KOPT-K1 (cell line): ENCODE data around the gene FKBP1B.
"Not testable (repeated sequence)": the region's sequence is repeated elsewhere in the genome, so short reads cannot be mapped to it uniquely, and the experiment has no call there.

Experiments
- H3K27ac ChIP-seq: fragments of 200-600 bp; sonication (generic); 2 replicates; pipeline ENCODE4 v1.5.1; 2016; ENCODE audit warnings: antibody characterized with exemption, mild to moderate bottlenecking, low read depth, low read length; ENCODE audit not compliant: poor library complexity, severe bottlenecking
- H3K36me3 ChIP-seq: fragments of 200-600 bp; sonication (generic); 2 replicates; pipeline ENCODE4 v1.5.1; 2017; ENCODE audit warnings: antibody characterized with exemption, mild to moderate bottlenecking, low read length, moderate library complexity; ENCODE audit not compliant: insufficient read depth
- H3K9me3 ChIP-seq: fragments of 200-600 bp; sonication (generic); 2 replicates; pipeline ENCODE4 v1.5.1; 2017; ENCODE audit warnings: antibody characterized with exemption, low read length, mild to moderate bottlenecking; ENCODE audit not compliant: insufficient read depth, poor library complexity, severe bottlenecking

The FKBP1B gene

DNA sequence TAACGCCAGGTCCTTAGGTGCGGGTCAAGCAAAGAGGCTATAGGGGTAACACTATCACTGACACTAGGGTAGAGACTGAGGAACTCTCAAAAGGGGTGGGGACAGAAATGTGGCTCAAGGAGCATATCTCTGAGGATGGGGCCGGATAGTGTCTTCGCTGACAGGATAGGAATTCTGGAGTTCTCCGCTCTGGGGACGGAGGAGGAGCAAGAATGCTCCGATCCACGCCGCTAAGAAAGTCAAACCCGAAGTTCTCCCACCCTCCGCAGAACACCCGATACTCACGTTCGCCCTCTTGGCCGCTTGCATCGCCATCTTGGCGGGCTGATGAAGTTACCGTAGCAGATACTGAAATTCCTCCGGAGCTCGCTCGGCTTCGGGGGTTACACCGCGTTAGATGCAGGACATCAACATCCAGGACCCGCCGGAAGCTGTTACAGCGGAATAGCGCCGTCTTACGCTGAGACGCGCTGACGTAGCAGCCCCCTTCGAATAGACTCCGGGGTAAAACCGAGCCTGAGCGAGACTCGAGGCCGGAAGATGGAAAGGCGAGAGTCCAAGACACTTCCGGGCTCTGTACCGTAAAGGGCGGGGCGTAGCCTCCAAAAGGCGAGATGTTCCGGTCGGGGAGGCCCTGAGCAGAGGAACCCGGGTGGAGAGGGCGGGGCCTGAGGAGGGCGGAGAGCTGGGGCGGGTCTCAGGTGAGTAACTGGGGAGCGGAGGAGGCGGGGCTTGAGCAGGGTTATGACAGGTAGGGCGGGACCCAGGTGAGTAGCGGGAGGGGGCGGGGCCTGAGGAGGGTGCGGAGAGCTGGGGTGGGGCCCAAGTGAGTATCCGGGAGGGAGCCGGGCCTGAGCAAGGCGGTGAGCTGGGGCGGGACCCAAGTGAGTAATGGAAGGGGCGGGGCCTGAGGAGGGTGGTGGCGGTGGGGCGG lies 26.6 kb downstream of the FKBP1B start, which contains the start of gene SF3B6:
Gene SF3B6, minus strand, starts transcription at position 412 of the 934 bp plus-strand sequence. Its CDS starts 97 bp downstream, at position 315.
- H3K36me3 ChIP-seq = peaks cover 36% of the 10 kb centered on the region

DNA sequence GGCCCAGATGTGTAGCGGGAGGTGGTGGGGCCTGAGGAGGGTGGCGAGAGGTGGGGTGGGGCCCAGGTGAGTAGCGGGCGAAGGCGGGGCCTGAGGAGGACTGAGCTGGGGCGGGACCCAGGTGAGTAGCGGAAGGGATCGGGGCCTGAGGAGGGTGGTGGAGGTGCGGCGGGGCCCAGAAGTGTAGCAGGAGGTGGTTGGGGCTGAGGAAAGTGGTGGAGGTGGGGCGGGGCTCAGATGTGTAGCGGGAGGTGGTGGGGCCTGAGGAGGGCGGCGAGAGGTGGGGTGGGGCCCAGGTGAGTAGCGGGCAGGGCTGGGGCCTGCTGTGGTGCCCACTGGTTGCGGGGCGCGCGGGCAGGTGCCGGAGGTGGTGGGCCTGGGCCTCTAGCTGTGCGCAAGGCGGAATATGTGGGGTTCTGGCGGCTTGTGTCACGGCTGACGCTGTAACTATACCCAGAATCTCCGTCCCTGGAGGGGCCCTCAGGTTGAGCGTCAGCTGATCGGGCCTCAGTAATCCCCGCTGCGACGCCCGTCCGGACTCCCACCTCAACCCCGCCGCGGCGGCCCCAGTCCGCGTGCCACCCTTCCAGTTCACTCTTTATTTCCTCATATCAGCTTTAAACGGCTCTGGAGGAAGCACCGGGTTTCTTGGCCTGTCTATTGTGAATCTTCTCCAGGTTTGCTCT lies 27.5 kb downstream of the FKBP1B start:
- Histone ChIP-seq H3K9me3 (no peaks in the 10 kb centered on the region), H3K27ac (peak overlapping the region; percentile 71), H3K36me3 (peaks cover 28% of the 10 kb centered on the region)

More for the DNA sequence above, 26.6 kb downstream of the FKBP1B start, which contains the start of gene SF3B6:
- Histone ChIP-seq H3K27ac (peak within 1 kb of the TSS; percentile 71), H3K9me3 (no peaks in the 10 kb centered on the region)

DNA sequence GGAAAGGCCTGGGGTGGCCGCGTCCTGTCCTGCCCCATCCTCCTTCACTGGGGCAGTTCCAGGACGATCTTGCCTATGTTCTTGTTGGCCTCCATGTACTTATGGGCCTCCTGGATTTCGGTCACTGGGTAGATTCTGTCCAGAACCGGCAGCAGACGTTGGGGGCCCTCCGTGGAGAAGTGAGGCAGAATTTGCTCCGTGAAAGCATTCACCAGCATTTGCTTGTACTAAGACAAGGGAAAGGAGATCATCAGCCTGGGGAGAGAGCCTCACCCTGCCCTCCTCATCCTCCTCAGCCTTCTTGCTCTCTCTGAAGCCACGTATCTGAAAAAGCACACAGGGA lies 28.0 kb downstream of the FKBP1B start:
- Histone ChIP-seq H3K9me3 (no peaks in the 10 kb centered on the region), H3K27ac (peak overlapping the region; percentile 71), H3K36me3 (peaks cover 23% of the 10 kb centered on the region)

DNA sequence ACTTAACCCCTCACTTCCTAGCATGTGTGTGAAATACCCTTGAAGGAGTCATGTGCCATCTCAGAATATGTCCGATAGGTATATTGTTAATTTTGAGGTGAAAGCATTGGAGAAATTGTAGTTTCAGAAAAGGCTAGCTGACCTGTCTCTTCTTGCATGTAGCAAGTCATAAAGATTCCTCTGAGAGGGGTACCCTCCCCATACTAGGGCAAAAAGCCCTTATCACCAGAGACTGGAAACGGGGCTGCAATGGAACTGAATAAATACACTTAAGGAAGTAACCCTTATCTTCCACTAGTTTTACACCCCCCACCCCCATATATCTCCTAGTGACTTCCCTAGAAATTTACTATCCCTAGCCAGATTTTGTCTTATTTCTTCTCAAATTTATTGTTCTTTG lies 28.3 kb downstream of the FKBP1B start:
- Histone ChIP-seq H3K36me3 (peaks cover 19% of the 10 kb centered on the region), H3K9me3 (no peaks in the 10 kb centered on the region), H3K27ac (no peak overlapping the region)

DNA sequence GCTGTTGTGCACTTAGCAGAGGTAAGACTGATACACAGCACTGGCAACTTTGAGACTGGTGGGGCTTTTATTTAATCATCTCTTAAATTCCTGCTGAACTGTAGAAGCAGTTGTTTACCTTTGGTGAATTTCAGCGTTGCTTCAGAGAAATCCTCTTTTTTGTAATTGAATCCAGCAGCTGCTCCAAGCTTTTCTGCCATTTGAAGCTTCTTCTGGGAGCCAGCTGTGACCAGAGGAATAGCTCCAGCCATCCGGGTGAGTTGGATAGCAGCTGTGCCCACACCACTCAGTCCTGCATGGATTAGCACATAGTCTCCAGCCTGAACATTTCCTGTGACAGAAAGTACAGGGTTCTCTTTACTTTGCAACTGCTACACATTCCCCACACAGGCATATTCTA lies 31.2 kb downstream of the FKBP1B start:
- no peaks in the 10 kb centered on the region for H3K36me3 ChIP-seq
- no peaks in the 10 kb centered on the region for H3K9me3 ChIP-seq
- no peak overlapping the region for H3K27ac ChIP-seq

DNA sequence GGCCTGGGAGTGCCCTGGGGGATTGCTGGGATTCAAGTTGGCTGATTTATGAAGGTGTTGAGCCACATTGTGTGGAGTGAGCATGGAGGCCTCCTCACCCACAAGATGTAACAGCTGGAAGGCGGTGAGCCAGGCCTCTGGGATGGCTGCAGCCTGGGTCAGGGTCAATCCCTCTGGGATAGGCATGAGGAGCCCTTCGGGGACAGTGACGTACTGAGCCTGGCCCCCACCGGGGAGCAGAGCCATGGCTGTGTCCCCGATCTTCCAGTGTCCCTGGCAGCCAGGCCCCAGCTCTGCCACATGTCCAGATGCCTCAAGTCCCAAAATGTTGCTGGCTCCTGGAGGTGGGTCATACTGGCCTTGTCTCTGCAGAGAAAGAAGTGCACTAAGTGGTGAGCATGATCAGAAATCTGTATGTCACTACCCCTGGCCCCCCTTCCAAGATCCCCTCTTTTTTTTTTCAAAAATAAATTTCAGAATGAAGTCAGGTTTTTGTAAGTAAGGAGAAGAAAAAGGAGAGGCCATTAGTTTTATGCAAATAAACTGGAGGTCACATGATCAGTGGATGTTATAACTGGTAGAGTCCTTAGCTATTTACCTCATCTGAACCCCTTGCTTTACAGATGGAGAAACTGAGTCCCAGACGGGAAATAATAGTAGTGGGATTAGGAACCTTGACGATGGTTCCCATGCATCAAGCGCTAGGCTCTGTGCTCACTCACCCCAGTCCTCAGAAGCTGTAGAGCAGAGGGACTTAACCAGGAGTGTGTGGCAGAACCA lies 33.4 kb downstream of the FKBP1B start:
- Histone ChIP-seq H3K36me3 (no peaks in the 10 kb centered on the region), H3K27ac (peak overlapping the region; percentile 62), H3K9me3 (no peaks in the 10 kb centered on the region)

DNA sequence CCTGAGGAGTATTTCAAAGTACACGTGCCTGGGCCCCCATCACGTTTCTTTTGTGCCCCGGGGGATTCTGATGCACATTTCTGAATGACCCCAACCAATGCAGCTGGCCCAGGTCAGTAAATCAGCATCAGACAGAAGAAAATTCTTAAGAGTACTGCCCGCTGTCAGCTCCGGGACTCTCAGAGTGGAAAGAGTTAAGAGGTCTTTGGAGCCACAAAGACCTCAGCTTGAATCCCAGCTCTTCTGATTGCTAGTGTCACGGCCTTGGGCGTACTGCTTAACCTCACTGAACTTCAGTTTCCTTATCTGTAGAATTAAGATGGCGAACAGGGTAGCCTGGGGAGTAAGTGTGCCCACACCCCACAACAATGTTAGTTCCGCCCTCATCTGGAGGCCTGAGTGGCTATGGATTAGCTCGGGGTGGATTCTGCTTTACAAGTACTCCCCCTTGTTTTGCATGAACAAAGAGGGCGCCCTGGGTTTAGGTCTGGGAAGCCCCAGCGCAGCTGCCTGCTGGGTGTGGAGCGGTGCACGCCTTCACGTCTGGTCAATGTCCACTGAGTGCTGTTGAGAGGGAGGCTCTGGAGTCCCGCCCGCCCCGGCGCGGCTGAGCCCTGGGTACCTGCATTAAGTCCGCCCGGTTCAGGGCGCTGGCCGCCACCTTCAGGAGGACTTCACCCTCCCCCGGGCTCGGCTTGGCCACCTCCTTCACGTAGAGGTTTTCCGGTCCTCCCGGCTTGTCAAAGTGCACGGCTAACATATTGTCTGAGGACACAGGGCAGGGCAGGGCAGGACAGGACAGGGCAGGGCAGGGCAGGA lies 34.2 kb downstream of the FKBP1B start:
- H3K27ac ChIP-seq = peak overlapping the region; percentile 62
- H3K36me3 ChIP-seq = no peaks in the 10 kb centered on the region
- H3K9me3 ChIP-seq = no peaks in the 10 kb centered on the region

DNA sequence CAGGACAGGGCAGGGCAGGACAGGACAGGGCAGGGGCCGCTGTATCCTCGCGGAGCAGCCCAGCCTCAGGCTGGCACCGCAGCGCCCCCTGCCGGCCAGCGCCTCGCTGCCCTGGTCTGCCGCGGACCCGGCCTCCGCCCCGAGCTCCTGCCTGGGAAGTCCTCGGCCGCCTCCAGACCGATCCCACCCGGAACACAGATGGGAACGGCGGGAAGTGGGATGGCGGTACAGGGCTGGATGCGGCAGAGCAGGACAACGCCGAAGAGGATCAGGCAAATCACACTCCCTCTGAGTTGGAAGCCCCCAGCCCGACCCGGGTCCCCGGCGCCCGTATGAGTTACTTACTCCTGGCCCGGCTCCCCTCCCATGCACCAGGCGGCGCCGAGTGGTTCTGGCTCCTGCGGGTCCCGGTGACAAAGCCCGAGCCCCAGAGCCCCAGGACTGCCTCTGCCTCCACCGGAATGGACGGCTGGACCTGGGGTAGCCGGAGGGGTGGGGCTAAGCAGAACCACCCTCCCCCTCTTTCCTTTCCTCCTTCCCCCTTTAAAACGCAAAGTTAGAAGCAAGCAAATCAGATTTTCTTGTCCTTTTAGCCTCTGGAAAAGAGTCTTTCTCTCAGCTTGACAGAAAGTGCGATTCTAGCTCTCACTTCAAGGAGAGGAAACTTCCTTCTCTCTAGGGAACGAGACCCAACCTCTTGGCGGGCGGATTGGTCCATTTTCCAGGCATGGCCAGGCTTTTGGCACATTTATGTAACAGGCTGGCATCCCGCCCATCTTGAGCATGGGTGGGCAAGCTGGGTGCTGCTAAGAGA lies 35.1 kb downstream of the FKBP1B start, which contains the start of gene TP53I3:
Gene TP53I3, minus strand, starts transcription at position 449 of the 814 bp plus-strand sequence. CDS start 508 bp downstream, outside the sequence.
- no peaks in the 10 kb centered on the region for H3K9me3 ChIP-seq
- H3K27ac ChIP-seq = peak within 1 kb of the TSS; percentile 62
- H3K36me3 ChIP-seq = no peaks in the 10 kb centered on the region

DNA sequence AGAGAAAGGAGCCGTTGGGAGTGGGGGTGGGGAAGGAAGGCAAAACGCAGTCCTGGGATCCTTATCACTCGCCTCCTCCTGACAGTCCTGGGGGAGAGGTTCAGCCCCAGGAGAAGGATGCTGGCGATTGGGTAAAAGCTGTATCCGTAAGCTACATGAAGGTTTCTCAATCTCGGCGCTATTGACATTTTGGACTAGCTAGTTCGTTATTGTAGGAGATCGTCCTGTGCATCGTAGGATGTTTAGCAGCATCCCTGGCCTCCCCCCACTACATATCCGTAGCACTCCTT lies 35.6 kb downstream of the FKBP1B start:
- Histone ChIP-seq H3K9me3 (no peaks in the 10 kb centered on the region), H3K36me3 (no peaks in the 10 kb centered on the region), H3K27ac (peak overlapping the region; percentile 62)

DNA sequence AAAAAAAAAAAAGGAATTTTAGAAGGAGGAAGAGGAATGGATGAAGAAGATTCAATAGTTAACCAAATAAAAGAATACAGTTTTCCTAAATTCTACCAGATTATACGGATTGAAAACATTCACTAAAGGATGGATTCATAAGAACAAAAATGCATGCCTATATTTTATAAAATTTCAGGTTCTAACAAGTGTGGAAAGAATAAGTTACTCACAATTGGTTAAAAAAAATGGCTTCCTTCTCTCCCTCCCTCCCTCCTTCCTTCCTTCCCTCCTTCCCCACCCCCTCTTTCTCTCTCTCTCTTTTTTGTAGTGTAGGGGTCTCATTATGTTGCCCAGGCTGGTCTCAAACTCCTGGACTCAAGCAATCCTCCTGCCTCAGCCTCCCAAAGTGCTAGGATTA lies 36.7 kb downstream of the FKBP1B start:
- Histone ChIP-seq H3K27ac (no peak overlapping the region), H3K9me3 (no peaks in the 10 kb centered on the region), H3K36me3 (no peaks in the 10 kb centered on the region)

DNA sequence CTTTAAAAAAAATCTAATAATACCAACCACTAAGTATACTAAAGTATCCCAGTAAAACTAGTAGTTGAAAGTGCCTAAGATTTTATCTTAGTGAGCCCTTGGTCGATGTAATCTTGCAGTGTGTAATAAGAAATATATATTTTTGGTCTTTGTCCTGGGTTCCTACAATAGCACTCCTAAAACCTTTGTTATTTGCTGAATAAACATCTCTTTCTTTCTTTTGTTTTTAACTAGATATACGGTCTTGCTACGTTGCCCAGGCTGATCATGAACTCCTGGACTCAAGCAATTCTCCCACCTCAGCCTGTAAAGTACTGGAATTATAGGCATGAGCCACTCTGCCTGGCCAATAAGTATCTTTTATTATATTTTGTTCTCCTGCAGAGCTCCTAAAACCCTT lies 37.5 kb downstream of the FKBP1B start:
- H3K27ac ChIP-seq = no peak overlapping the region
- no peaks in the 10 kb centered on the region for H3K36me3 ChIP-seq
- H3K9me3 ChIP-seq = no peaks in the 10 kb centered on the region

DNA sequence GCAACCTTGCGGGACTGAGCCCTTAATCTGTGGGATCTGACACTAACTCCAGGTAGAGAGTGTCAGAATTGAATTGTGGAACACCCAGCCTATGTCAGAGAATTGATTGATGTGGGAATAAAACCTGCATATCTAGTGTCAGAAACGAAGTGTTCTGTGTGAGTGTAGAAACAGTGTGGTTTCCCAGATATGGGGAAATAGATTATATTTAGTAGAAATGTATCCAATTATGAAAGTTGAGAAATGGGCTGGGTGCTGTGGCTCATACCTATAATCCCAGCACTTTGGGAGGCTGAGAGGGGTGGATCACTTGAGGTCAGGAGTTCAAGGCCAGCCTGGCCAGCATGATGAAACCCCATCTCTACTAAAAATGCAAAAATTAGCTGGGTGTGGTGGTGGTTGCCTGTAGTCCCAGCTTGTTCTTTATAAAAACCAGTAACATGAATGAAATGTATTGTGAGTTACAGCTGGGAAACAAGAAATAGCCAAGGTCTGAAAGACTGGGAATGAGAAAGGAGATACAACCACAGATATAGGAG lies 39.3 kb downstream of the FKBP1B start:
- no peak overlapping the region for H3K27ac ChIP-seq
- no peaks in the 10 kb centered on the region for H3K9me3 ChIP-seq
- H3K36me3 ChIP-seq = no peaks in the 10 kb centered on the region

DNA sequence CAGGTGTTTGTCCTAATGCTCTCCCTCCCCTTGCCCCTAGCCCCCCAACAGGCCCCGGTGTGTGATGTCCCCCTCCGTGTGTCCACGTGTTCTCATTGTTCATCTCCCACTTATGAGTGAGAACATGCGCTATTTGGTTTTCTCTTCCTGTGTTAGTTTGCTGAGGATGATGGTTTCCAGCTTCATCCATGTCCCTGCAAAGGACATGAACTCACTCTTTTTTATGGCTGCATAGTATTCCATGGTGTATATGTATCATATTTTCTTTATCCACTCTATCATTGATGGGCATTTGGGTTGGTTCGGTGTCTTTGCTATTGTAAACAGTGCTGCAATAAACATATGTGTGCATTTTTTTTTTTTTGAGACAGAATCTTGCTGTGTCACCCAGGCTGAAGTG lies 43.7 kb downstream of the FKBP1B start:
- not testable (repeated sequence) for H3K27ac ChIP-seq, H3K9me3 ChIP-seq, H3K36me3 ChIP-seq
